Fibroblast of skin of left biceps (primary cell): ENCODE data around the gene NRP2.

Experiments
- DNase-seq, 2 experiments: peaks; one replicate each; pipeline ENCODE4 v3.0.0-alpha.2; 2013; ENCODE audit warnings: low read depth in 2 of 2

Gene NRP2

DNA sequence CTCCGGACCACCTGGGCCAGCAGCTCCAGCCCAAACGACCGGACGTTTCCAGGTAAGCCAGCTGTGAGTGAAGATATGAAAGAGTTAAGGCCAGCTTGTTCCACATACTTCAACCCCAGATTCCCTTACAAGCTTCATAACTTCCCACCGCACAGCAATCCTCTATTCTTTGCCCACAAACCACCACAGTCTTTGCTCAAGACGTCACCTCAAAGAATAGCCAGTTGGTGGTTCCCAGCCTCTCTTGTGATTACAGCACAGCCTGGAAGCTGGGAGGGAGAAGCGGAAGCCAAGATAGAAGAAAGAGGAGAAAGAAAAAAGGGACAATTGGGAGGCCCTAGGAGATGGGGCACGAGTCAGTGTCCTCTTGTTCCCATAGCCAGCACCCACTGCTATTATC lies 70.6 kb downstream of the NRP2 start:
- no peak for DNase-seq

DNA sequence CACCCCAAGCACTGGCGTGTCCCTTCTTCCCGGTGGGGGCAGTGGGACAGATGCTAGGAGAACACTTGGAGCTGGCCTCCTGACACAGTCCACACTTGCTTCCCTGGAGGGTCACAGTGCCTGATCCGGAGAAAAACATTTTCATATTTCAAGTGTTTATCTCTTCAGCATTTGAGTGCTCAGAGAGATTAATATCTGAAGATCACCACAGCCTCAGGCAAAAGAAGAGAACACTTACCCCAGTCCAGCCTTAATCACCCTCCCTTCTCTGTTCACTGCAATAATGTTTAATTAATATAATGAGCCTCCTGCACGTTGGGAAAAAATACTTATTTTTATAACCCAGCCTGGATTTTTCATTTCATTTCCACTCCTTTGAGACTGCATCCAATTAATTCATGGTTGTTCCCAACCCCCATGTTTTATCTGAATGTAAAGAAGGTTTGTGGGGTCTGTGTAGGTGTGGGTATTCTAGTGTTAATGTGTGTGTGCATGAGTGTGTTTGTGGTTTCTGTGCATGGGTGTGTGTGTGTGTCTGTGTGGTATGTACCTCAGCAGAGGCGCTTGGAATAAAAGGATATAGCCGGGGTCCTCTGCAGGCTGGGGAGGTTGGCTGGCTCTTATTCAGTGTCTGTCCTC lies 72.1 kb downstream of the NRP2 start:
- DNase-seq: no peak

DNA sequence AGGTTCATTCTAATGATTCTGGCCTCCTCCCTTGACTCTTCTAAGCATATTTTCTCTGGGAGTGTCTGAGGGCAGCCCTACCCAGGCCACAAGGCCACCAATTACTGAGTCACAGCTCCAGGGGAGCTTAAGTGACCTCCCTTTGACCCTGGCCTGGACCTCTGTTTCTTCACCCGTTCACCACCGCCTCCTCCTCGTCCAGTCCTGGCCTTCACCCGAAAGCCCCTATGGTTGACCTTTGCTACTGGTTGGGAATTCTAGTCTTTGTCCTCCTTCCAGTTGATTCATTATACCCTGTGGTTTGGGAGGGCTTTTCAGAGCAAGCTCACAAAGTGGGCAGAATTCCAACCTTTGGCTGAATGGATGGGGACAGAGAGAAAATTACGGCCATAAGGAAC lies 72.6 kb downstream of the NRP2 start:
- no peak for DNase-seq

DNA sequence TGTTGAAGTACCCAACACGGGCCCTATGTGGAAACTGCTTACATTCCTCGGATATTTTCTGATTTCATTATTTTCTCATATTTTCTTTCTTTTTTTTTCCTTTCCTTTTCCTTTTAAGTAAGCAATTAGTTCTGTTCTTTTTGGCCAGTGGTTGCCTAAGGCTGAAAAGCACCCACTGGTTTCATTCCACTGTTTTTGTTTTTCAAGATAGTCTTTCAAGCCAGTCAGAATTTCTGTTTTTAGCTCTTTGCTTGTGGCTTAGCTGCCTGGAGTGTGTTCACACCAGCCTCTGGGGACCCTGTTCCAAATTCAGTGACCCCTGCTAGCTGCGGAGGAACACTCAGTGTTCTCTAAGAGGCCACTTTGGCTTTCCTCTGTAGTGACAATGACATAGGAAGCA lies 73.6 kb downstream of the NRP2 start:
- no peak for DNase-seq

DNA sequence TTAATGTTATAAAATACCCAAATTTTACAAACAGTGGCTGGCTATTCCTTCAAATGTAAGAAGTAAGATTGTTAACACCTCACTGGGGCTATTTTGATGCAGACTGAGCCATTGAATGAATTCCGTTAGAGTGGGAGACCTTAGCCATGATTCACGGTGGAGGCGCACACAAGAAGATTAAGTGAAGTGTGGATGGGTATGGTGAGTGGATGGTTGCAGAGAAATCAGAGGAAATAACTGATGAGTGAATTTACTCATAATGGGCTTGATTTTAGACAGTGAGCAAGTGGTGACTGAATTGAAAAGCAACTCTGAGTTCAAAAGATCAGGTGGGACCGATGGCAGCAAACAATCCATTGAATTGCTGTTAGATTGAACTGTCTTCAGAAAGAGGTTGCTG lies 75.0 kb downstream of the NRP2 start:
- no peak for DNase-seq

DNA sequence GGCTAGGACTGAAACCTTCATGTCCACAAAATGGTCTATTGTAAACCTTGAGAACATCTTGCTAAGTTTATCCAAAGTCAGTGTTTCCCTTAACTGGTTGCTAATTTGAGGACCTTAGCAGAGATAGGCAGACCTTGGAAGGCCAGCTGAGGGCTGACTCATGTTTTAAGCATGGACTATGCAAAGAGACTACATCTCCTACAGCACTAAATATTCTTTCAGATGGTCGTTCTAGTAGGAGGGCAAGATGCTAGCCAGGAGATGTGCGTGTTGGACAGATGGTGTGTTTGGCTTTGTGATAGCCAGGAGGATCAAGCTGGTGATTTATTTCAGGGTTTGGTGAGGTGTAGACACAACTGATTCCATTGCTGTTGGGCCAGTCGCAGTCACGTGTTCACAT lies 75.8 kb downstream of the NRP2 start:
- no peak for DNase-seq

DNA sequence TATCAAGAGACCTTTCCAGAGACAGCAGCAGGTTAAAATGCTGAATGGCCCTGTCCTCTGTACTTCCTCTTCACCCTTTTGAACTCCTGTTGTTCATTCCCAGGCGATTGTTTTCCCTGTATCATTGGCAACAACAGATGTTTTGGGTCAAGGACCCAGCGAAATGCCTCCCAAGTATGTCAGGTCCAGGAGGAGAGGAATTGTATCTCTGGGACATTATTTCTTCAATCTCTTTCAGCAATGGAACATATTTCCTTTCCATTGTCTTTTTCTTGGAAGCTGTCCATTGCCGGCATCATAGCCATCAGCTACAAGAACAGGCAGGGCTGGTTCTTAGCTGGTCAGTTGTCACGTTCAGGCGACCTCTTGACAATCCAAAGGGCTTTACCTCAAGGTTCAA lies 76.2 kb downstream of the NRP2 start:
- DNase-seq: no peak

DNA sequence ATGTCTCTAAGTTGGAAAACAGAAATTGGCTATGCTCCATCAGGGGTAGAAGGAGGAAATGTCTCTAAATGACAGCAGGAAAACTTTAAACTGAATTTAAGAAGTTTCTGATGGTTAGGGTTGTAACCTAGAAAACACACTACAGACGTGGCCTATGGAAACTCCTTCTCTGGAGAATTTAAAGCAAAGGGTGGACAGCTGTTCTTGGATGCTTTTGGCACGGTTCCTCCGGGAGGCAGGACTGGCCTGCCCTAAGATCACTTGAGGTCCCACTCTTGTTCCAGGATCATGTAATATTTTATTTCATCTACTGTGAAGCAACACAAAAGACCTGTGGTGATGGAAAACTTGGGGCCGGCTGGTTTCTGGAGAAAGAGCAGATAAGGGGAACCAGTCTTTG lies 77.0 kb downstream of the NRP2 start:
- DNase-seq: no peak

DNA sequence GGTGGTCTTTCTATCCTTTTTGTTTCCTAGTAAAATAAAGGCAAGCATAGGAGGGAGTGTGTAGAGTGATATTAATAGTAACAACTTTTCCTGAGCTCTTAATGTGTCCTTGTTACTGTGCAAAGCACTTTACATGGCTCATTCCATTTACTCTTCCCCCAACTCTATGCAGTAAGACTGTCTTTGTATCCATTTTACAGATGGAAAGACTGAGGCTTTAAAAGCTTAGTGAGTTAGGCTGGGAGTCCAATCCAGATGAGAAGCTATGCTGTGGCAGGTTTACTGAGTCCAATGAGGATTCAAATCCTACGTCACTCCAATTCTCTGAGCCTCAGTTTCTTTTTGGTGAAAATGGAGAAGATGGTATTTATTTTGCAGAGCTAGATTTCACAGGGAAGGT lies 77.4 kb downstream of the NRP2 start:
- DNase-seq: no peak

DNA sequence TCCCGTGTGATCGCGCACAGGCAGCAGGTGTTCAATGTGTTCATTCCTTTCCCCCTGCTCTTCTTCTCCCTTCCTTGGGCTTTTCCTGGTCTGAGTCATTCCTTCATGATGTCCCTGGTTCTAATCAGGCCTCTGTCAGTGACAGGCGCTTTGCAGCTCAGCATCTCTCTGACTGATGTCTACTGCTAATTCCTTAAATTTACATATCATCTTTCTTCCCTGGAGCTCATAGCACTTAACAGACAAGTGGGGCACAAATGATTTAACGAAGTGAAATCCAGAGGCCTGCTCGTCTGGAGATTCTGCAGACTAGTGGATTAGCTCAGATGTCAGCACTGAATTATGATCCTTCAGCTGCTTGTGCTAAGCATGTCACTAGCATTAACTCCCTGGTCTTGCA lies 77.9 kb downstream of the NRP2 start:
- DNase-seq: no peak

DNA sequence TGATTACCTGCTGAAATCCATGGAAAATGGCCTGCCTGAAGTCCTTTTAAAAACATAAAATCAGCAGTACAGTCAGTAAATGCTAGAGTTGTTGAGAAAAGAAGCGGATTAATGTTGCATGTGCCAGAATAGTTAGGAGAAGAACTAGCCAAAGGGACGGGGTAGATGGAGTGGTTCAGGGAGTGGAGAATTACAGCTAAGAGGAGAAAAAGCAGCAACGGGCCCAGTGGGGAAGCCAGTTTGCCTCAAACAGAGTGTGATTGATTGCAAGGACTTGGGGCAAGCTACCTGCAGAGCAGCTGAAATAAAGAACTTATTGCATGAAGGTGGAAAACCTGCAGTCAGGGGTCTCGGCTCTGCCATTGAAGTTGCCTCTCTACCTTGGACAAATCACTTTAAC lies 79.1 kb downstream of the NRP2 start:
- no peak for DNase-seq

DNA sequence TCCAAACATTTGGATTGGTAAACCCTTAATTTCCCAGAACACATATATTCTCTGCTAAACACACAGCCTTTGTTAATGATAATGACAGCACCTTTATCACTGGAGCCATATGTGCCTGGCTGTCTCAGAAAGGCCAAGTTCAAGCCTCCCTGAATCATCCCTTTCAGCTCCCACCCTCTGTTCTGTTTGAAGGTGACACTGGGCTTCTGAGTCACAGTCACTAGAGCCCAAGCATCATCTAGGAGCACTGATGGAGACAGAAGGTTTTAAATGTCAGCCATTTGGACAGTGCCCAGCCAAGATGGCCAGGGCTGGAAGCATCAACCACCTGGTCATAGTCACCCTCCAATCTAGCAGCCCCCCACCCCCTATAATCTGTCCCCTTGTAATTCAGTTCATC lies 80.6 kb downstream of the NRP2 start:
- DNase-seq: no peak

DNA sequence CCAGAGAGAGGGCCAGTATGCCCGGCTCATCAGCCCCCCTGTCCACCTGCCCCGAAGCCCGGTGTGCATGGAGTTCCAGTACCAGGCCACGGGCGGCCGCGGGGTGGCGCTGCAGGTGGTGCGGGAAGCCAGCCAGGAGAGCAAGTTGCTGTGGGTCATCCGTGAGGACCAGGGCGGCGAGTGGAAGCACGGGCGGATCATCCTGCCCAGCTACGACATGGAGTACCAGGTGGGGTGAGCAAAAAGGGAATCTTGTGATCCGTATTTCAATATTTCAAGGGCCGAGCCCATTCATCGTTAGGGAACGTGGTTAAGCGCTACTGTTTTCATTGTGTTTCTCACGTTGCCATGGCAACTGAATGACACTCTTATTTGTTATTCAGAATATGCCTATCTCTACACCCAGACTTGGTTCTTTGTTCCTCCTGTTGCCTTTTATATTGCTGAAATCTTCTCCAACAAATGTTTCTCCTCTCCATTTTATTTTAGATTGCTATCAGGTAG lies 81.5 kb downstream of the NRP2 start:
- DNase-seq: peak; percentile 69

DNA sequence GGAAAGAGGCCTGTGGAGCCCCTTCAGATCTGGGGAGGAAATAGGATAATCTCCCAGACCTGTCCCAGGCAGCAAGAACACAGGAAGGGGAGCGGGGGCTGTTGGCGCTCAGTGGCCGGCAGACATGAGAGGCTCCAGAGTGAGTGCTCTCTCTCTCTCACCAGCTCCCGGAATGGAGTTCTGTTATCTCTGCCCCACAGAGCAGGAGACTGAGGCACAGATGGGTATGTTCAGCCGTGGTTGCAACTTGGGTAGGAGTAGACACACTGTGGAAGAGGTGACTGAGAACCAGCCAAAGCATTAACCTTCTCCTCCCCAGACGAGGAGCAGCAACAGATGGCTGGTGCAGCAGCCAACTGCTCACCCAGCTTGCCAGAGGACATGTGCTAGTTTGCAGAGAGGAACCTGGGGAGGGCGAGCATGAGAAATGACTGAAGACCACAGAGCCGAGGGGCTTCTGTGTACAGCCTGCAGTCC lies 82.0 kb downstream of the NRP2 start:
- no peak for DNase-seq

DNA sequence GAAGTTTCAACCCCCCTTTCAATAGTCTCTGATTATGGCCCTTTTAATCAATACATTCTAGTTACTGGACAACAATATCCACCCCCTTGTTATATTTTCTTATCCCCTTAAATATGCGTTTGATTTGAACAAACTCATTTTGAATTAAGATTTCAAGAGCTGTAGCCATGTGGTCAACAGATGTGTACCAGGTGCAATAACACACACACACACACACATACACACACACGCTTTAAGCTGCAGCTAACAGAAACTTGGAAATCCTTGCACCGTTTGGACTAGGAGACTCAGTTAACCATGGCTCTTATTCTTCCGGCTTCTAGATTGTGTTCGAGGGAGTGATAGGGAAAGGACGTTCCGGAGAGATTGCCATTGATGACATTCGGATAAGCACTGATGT lies 82.8 kb downstream of the NRP2 start:
- DNase-seq: no peak

DNA sequence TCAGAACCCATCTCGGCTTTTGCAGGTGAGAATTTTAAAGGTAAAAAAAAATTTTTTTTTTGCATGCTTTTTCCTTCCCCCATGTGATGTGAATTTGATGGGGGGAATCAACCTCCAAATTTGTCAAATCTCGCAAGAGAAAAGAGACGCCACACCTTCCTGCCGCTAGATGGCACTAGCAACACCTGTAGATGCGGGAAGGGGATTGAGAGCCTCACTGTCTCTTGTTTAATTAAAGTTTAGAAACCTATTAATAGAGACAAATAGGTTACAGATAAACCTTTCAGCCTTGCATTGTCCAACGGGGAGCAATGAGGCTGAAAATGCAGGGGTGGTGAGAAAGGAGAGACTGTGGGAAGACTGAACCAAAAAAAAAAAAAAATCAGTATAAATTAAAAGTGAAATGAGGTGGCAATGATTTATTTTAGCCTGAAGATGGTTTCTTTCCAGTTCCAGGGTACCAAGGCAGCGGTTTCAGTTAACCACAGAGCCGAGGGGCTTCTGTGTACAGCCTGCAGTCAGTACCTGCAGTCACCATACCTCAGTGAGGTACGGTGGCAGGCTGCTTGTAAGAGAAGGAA lies 84.6 kb downstream of the NRP2 start:
- no peak for DNase-seq

DNA sequence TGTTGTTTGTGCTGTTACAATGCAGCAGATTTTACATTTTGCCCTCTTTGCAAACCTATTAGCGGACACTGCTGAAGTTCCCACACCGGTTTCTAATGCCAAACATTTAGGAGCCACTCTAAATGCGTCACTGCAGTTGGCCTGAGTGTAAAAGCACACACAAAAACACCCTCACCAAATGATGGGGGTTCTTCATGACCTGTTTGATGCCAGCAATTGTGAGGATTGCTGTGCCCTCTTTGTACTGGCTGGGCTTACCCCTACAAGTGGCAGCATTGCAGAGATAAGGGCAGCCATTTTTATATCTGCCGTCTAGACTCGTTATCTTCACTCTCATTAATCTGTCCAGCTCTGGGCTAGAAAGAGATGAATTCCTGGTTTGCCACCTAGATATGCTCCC lies 85.3 kb downstream of the NRP2 start:
- no peak for DNase-seq

DNA sequence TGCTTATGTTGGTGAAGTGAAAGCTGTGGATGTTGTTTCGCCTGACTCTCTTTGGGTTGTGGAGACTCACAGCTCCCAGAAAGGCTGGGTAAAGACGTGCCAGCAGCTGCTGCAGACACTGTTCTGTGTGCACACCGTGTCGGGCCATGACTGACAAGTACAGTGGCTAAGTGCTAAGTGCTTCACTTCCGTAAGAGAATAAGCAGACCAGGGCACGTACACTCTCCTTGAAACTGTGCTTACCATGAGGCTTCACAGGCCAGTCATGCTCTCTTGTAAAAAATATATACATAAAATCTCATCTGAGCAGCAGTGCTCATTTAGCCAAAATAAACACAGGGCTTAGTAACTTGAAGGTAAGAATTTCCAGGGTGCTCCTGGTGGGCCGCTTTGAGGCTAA lies 86.0 kb downstream of the NRP2 start:
- DNase-seq: no peak

DNA sequence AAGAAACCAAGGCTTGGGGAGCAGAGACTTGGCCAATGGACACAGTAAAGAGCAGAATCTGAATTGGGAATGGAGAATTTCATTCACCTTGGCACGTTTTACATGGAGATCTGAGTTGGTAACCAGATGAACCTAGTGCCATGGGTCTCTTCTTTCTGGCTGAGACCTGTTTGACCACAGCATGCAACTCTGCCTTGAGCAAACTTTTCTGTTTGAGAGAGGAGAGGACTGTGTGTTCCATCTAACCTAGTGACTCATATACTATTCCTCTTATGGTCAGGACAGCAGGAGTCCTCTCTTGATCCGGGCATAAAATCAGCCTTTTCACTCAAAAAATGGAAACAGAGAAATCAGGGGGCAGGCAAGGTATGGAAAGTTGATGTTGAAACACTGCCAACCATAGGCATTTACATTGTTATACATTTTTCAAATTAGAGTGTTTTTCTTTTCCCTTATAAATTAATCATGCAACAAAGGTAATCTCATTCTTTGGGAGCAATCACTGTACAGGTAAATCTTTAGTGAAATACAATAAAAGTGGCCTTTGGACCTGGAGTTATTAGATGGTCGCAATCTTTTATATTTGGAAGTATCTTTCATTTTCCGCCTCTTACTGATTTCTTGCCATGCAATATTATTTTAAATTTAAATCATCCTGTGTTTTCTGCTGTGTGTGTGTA lies 86.7 kb downstream of the NRP2 start:
- no peak for DNase-seq

DNA sequence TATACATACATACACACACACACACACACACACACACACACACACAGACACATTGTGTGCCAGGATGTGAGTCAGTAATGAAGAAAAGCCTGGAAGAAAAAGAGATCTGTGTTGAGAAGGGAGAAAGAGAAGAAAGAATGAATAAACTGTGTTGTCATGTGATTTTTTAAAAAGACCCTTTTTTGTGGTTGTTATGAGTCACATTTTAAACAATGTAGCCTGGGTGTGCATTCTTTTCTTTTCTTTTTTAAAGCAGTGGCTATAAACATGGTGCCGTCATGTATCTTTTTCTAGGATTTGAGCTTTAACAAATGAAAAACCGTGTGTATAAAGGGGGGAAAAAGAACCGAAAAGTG lies 87.2 kb downstream of the NRP2 start:
- DNase-seq: peak; percentile 74 to 78

DNA sequence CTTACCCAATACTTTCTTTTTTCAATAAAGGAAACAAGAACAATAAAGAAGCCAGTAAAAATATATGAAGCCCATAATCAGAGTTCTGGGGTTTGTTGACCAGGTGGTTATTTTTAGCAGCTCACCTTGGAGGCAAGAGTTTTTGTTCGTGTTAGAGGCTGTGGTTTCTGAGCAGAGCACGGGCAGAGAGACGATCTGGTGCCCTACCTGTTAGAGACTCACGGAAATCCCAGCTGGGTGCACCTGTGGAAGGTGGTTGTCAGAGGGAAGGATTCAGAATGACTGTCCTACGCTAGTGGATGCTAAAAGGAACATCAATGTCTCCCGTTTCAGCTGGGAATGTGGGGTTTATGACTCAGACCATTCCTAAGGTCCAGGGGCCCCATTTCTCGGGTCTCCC lies 87.6 kb downstream of the NRP2 start:
- DNase-seq: no peak

DNA sequence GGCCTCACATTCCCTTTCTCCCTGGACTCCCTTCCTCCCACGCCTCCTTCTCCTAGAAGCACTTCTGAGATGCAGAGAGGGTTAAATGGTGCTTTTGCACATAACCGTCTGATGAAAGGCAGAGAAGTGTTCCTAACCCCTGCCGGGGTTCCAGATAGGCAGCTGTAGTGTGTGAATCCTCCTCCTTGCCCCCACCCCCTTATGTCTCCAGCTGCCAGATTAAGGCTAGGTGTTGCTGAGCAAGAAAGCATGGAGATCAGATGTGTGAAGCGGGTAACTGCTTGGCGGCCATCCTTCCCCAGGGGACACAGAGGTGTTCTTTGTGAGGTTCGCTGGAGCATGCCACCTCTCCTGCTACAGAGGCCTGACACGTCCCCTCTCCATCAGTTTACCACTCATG lies 88.3 kb downstream of the NRP2 start:
- no peak for DNase-seq

DNA sequence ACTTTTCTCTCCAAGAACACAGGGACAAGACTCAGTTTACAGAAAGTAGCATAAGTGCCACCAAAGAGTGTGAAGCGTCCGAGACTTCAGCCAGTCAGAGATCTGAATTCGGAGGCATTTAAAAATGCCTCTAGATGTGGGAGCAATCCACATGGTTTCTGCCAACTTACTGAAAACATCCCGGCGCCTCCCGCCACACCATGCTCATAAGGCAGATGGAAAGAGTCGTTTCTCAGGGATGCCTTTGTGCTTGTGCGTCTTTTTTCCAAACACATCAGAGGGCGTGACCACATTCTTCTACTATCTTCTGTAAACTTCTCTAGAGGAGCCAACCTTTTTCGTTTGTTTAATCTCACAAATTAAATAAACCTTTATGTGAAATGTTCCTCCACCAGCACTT lies 88.7 kb downstream of the NRP2 start:
- no peak for DNase-seq
